ENCODE measurements around the gene MAGI1. TPM values are rescaled to one million over a fixed set of nuclear protein-coding genes. Genes with fewer than 3 reads are reported as not detected.

Gene MAGI1
- total and polyA plus RNA-seq, 12 donors: 5.7 to 58.2 (median 37.7) TPM

GRCh38 chr3:65666448-65667091, 372.1 kb downstream of the MAGI1 start:
- ATAC-seq (no peak), DNase-seq (no peak)
- Histone ChIP-seq H3K36me3 (no peaks in the 10 kb centered on the region), H3K4me1 (peaks cover 0 to 14% (median 4%) of the 10 kb centered on the region in 9 donors), H3K27me3 (no peaks in the 10 kb centered on the region), H3K4me3 (no peak overlapping the region), H3K27ac (no peak overlapping the region), H3K9me3 (no peaks in the 10 kb centered on the region)
- no peak for TF ChIP-seq CTCF (IDR thresholded peaks at IDR 0.05)
- intact Hi-C loops (cut with DNase I): no loop called here
- WGBS, 2 donors: 85 to 88% methylated on average over 6 of the region's 6 CpGs

DNA sequence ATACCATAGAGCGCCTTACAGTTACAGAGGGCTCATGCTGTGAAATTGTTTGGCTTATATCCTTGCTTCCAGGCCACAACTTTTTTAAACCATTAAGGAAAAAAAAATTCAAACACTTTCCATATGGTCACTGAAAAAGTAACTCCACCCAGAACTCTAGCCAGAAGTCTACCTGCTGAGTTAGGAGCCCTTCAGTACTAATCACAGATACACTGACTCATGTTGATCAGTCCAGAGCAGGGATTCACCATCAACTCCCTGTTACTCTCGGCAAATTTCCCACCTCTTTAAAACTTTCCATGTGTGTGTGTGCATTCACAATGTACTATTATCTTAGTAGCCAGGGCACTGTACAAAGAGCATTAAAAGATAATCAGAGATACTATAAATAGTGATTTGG, 372.8 kb downstream of the MAGI1 start:
- no peaks in the 10 kb centered on the region for H3K36me3 ChIP-seq
- H3K27ac ChIP-seq: no peak overlapping the region
- H3K4me1 ChIP-seq: peaks cover 0 to 14% (median 4%) of the 10 kb centered on the region in 9 donors
- TF ChIP-seq CTCF (IDR thresholded peaks at IDR 0.05): no peak
- WGBS, 2 donors: 86 to 95% methylated on average over 2 of the region's 2 CpGs
- intact Hi-C loops (cut with DNase I): no loop called here
- H3K9me3 ChIP-seq: no peaks in the 10 kb centered on the region
- DNase-seq: no peak
- no peak overlapping the region for H3K4me3 ChIP-seq
- no peak for ATAC-seq
- H3K27me3 ChIP-seq: no peaks in the 10 kb centered on the region

DNA sequence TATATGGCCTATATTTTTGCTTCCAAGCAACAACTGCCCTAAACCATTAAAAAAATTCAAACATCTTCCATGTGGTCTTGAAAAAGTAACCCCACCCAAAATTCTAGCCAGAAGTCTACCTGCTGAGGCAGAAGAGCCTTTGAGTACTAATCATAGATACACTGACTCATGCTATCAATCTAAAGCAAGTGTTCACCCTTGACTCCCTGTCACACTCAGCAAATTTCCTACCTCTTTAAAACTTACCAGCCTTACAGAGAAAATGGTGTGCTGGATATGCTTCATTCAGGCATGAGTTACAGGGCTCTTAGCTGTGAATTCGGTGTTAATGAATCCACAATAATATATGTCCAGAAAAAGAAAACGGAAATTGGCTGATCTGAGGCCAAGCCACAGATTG, 373.8 kb downstream of the MAGI1 start:
- no peak for ATAC-seq
- Histone ChIP-seq H3K9me3 (no peaks in the 10 kb centered on the region), H3K36me3 (no peaks in the 10 kb centered on the region), H3K4me1 (peaks cover 0 to 11% (median 4%) of the 10 kb centered on the region in 9 donors), H3K27ac (no peak overlapping the region), H3K4me3 (no peak overlapping the region), H3K27me3 (no peaks in the 10 kb centered on the region)
- DNase-seq: no peak
- intact Hi-C loops (cut with DNase I): no loop called here
- 94 to 95% methylated on average over 2 of the region's 2 CpGs for WGBS, 2 donors
- no peak for TF ChIP-seq CTCF (IDR thresholded peaks at IDR 0.05)

- DNase-seq (no peak), ATAC-seq (no peak)
- TF ChIP-seq CTCF (IDR thresholded peaks at IDR 0.05): no peak
- H3K36me3 ChIP-seq: no peaks in the 10 kb centered on the region
- H3K27ac ChIP-seq: no peak overlapping the region
- H3K4me1 ChIP-seq: peaks cover 0 to 11% (median 4%) of the 10 kb centered on the region in 9 donors
- H3K27me3 ChIP-seq: no peaks in the 10 kb centered on the region
- intact Hi-C loops (cut with DNase I): no loop called here
- 72 to 96% methylated on average over 3 of the region's 3 CpGs for WGBS, 2 donors
- no peak overlapping the region for H3K4me3 ChIP-seq
- H3K9me3 ChIP-seq: no peaks in the 10 kb centered on the region
Measured at GRCh38 chr3:65664446-65664845, 374.3 kb downstream of the MAGI1 start.
